GM12801 (cell line): ENCODE measurements around the gene C1QTNF2.

Experiments used
- TF ChIP-seq, protein P1 (sequence below): IDR thresholded peaks from one replicate; pipeline ENCODE4 v1.5.1; 2011; ENCODE audit warnings: control low read depth; ENCODE audit not compliant: insufficient read length; ENCODE audit errors: extremely low read depth

The C1QTNF2 gene

DNA sequence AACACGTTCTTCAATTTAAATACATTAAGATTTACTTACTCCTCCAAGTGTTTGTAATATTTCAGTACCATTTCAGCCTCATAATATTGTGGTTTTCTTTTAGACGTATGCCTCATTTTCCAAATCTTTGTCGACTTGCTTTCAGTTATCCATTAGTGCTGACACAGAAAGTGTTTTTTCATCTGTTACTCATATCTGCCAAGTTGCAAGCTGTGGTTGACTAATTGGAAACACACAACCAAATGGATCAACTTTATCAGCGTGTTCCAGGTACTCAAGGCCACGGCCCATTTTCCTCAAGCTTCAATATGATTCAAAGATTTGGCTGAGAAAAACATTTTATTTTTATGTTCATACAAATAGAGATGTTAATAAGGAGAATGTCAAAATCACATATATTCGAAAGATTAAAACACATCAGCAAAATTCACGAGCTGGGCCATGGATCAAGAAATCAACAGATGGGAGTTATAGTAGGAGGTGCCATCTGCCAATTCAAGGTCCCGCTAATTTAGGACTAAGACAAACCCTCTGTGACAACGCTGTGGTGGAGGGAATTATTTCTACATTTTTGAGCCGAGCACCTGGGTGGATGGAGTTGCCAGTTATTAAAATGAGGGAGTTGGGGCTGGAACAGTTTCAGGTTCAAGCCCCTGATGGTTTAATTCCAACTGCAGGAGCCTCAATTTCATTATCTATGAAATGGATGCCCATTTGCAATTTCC, 30.9 kb downstream of the C1QTNF2 start:
- TF ChIP-seq, protein P1, sequence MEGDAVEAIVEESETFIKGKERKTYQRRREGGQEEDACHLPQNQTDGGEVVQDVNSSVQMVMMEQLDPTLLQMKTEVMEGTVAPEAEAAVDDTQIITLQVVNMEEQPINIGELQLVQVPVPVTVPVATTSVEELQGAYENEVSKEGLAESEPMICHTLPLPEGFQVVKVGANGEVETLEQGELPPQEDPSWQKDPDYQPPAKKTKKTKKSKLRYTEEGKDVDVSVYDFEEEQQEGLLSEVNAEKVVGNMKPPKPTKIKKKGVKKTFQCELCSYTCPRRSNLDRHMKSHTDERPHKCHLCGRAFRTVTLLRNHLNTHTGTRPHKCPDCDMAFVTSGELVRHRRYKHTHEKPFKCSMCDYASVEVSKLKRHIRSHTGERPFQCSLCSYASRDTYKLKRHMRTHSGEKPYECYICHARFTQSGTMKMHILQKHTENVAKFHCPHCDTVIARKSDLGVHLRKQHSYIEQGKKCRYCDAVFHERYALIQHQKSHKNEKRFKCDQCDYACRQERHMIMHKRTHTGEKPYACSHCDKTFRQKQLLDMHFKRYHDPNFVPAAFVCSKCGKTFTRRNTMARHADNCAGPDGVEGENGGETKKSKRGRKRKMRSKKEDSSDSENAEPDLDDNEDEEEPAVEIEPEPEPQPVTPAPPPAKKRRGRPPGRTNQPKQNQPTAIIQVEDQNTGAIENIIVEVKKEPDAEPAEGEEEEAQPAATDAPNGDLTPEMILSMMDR = no peak

DNA sequence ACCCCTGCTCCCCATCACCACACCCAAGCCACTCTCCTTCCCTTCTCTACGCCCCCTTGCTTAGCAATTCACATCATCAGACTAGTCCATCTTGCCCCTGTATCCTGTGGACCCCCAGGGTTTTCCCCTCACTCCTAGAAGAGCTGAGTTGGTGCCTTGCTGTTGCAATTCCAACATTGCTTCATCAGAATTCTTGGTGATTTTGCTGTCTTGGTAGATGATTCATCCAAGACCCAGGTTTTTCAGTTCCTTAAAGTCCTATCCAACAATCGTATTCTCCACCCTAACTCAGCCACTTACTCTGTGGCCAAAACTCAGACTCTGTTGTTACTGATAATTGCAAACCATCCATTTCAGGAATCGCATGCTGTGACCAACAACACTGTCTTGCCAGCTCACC, 36.7 kb downstream of the C1QTNF2 start:
- TF ChIP-seq, protein P1 = no peak

DNA sequence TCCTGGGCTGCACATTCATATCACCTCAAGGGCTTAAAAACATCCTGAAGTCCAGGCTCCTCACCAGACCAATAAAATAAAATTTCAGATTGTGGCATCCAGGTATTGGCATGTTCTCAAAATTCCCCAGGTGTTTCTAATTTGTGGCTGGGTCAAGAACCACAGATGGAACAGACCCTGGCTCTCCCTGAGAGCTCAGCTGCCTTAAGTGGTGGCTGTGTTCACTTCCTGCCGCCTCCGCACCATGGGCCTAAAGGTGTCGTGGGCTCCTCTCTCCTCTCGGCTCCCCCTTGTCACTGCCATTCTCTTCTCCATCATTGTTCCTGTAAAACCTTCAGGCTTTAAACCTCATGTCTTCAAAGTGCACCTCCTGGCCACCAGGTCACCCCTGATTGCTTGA, 40.2 kb downstream of the C1QTNF2 start:
- TF ChIP-seq, protein P1 = no peak

DNA sequence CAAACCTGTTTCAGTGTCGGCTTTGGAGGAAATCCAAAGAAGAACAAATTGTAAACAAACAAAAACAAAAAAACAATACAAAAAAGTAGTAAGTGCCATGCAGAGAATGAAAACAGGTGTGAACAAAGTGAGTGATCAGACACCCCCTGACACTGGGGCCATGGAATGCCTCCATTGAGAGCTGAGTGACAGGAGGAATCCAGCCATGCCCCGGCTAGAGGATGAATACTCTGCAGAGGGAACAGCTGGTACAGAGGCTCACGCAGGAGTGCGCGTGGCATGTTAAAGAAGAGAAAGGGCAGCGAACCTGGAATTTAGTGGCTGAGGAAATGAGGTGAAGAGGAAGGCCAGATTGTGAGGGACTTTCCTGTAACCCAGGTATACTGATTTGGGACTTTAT, 42.6 kb downstream of the C1QTNF2 start:
- TF ChIP-seq, protein P1 = no peak

DNA sequence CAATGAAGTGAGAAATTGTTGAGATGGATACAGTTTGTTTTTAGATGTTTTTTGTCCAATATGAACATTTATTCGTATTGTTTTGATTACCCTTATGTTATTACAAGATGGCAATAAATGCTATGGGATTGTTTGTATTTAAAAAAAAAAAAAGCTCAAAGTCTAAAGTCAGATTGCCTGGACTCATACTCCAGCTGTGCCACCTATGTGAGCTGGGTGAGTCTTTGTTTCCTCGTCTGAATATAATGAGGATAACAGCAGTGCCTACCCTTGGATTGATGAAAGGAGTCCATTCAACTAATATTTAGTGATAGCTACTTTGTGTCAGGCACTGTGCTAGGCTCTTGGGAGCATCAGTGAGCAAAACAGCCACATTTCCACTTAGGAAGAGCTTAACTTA, 43.4 kb downstream of the C1QTNF2 start:
- TF ChIP-seq, protein P1 = no peak

DNA sequence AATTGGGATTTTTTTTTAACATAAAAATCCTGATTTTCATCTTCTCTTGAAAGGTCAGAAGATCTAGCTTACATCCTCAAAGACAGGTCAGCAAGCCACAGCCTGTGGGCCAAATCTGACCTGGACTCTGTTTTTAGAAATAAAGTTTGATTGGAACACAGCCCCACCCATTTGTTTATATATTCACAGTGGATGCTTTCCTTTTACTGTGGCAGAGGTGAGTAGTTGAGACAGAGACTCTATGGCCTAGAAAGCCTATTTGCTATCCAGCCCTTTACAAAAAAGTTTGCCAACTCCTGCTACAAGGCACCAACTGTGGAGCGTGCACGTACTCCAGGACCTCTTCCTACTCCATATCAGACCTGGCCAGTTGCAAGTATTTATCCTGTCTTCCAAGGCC, 44.7 kb downstream of the C1QTNF2 start:
- TF ChIP-seq, protein P1 = no peak

DNA sequence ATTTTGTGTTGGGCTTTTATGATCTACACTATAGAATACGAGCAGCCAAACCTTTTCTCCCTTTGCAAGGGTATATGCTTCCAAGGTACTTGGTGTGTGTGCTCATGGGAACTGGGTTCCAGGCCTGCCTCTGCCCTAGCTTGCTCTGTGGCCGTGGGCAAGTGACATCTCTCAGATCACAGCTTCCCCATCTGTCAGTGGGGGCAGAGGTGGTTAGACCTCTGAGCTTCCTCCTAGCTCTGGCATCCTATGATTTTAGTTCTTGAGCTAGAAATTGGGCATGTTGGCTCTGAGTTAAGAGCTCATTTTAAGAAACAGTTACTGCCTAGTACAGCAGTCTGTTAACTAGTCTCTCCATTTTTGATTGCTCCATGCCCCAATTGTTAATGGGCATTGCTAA, 45.5 kb downstream of the C1QTNF2 start:
- TF ChIP-seq, protein P1 = no peak
